NCI-H1694 treated with DMSO at 0.1 percent for 48 hours (cell line): ENCODE results near the gene ZBTB16.

Experiments
- DNase-seq: peaks from one replicate; lab custom pipeline; 2025; lab: John Stamatoyannopoulos, UW

Gene ZBTB16

GRCh38 chr11:114167771-114168448, 108.4 kb downstream of the ZBTB16 start:
- no peak for DNase-seq

- no peak for DNase-seq
Measured at GRCh38 chr11:114168691-114169090, 109.2 kb downstream of the ZBTB16 start.

GRCh38 chr11:114169321-114169749, 109.8 kb downstream of the ZBTB16 start:
- no peak for DNase-seq

GRCh38 chr11:114169821-114170220, 110.3 kb downstream of the ZBTB16 start:
- DNase-seq = no peak

- no peak for DNase-seq
Measured at GRCh38 chr11:114170226-114170625, 110.7 kb downstream of the ZBTB16 start.

- no peak for DNase-seq
Measured at GRCh38 chr11:114171257-114172054, 111.9 kb downstream of the ZBTB16 start.

- DNase-seq = no peak
Measured at GRCh38 chr11:114172055-114172861, 112.7 kb downstream of the ZBTB16 start.

GRCh38 chr11:114172871-114173444, 113.4 kb downstream of the ZBTB16 start:
- DNase-seq = no peak

GRCh38 chr11:114173843-114174242, 114.3 kb downstream of the ZBTB16 start:
- DNase-seq = no peak

- no peak for DNase-seq
Measured at GRCh38 chr11:114174712-114175495, 115.4 kb downstream of the ZBTB16 start.

GRCh38 chr11:114175706-114176105, 116.2 kb downstream of the ZBTB16 start:
- no peak for DNase-seq

- no peak for DNase-seq
Measured at GRCh38 chr11:114176321-114176720, 116.8 kb downstream of the ZBTB16 start.

- DNase-seq = no peak
Measured at GRCh38 chr11:114178656-114179055, 119.1 kb downstream of the ZBTB16 start.

- no peak for DNase-seq
Measured at GRCh38 chr11:114179234-114179941, 119.9 kb downstream of the ZBTB16 start.

- DNase-seq = peak; percentile 11
Measured at GRCh38 chr11:114180301-114181055, 121.0 kb downstream of the ZBTB16 start.

GRCh38 chr11:114181195-114181594, 121.7 kb downstream of the ZBTB16 start:
- no peak for DNase-seq

GRCh38 chr11:114181752-114182151, 122.2 kb downstream of the ZBTB16 start:
- DNase-seq = no peak

- no peak for DNase-seq
Measured at GRCh38 chr11:114182471-114183043, 123.0 kb downstream of the ZBTB16 start.

- DNase-seq = no peak
Measured at GRCh38 chr11:114183044-114183511, 123.6 kb downstream of the ZBTB16 start.
